Keratinocyte (primary cell): ENCODE measurements around the gene HCAR2. TPM values are rescaled to one million over a fixed set of nuclear protein-coding genes. Genes with fewer than 3 reads are reported as not detected.
A peak's percentile ranks its signal among the peaks of the same experiment; 100 is the strongest.
"Not testable (repeated sequence)": the region's sequence is repeated elsewhere in the genome, so short reads cannot be mapped to it uniquely, and the experiment has no call there.

Experiments used
- DNase-seq: peaks from one replicate; pipeline ENCODE4 v3.0.0-alpha.2; 2011; ENCODE audit warnings: low read depth, missing footprints, low spot score
- FAIRE-seq: peaks from 2 replicates; lab custom pipeline; 2011; peaks lifted over from hg19 to GRCh38; lab: Jason Lieb, UNC
- H2AFZ ChIP-seq: 2 replicates; pipeline ENCODE4 v1.6.0; 2012; ENCODE audit warnings: low read length, control low read depth, inconsistent platforms; ENCODE audit not compliant: control insufficient read depth
- H3K27ac ChIP-seq: 2 replicates; pipeline ENCODE4 v1.5.1; 2011; ENCODE audit warnings: low read length; ENCODE audit not compliant: control insufficient read depth, insufficient read depth
- H3K27me3 ChIP-seq: 3 replicates; pipeline ENCODE4 v1.6.0; 2011; ENCODE audit warnings: low read length; ENCODE audit not compliant: control insufficient read depth, insufficient read depth; ENCODE audit errors: extremely low read depth
- H3K36me3 ChIP-seq, 2 experiments: 2 replicates in 1 of 2; 3 replicates in 1 of 2; pipeline ENCODE4 v1.5.1; 2011; ENCODE audit warnings: low read length in 2 of 2, mild to moderate bottlenecking in 1 of 2; ENCODE audit not compliant: control insufficient read depth in 2 of 2, insufficient read depth in 2 of 2; ENCODE audit errors: extremely low read depth in 1 of 2
- H3K4me1 ChIP-seq: 3 replicates; pipeline ENCODE4 v1.5.1; 2011; ENCODE audit warnings: low read length; ENCODE audit not compliant: control insufficient read depth, insufficient read depth; ENCODE audit errors: extremely low read depth
- H3K4me2 ChIP-seq: 3 replicates; pipeline ENCODE4 v1.6.0; 2011; ENCODE audit warnings: low read depth, low read length; ENCODE audit not compliant: control insufficient read depth, insufficient read depth; ENCODE audit errors: extremely low read depth
- H3K4me3 ChIP-seq, 3 experiments: fragments of 200-600 bp in 1 of 3; sonication (generic) in 1 of 3; 2 replicates in 2 of 3; 3 replicates in 1 of 3; pipeline ENCODE4 v1.5.1; 2011 to 2016; ENCODE audit warnings: low read length in 3 of 3, mild to moderate bottlenecking in 3 of 3, control low read depth in 2 of 3, inconsistent platforms in 1 of 3, low read depth in 1 of 3, mixed read lengths in 1 of 3, mixed run types in 1 of 3, moderate library complexity in 1 of 3; ENCODE audit not compliant: control insufficient read depth in 2 of 3, insufficient read depth in 2 of 3; ENCODE audit errors: extremely low read depth in 1 of 3
- H3K79me2 ChIP-seq: 2 replicates; pipeline ENCODE4 v1.6.0; 2012; ENCODE audit warnings: low read length; ENCODE audit not compliant: control insufficient read depth, insufficient read depth
- H3K9ac ChIP-seq: 3 replicates; pipeline ENCODE4 v1.6.0; 2011; ENCODE audit warnings: low read length; ENCODE audit not compliant: control insufficient read depth, insufficient read depth; ENCODE audit errors: extremely low read depth
- H3K9me1 ChIP-seq: 3 replicates; pipeline ENCODE4 v1.6.0; 2011; ENCODE audit warnings: low read length; ENCODE audit not compliant: control insufficient read depth, insufficient read depth; ENCODE audit errors: extremely low read depth
- H3K9me3 ChIP-seq: 2 replicates; pipeline ENCODE4 v1.5.1; 2012; ENCODE audit warnings: low read depth, low read length; ENCODE audit not compliant: control insufficient read depth
- H4K20me1 ChIP-seq: 3 replicates; pipeline ENCODE4 v1.6.0; 2011; ENCODE audit warnings: low read length; ENCODE audit not compliant: control insufficient read depth, insufficient read depth; ENCODE audit errors: extremely low read depth
- CTCF ChIP-seq, 3 experiments: IDR thresholded peaks in 1 of 3; conservative IDR thresholded peaks in 1 of 3; optimal IDR thresholded peaks in 1 of 3; 2 replicates in 2 of 3; 3 replicates in 1 of 3; pipeline versions ENCODE3 to v1.5.1; 2011; ENCODE audit warnings: low read length in 3 of 3, mild to moderate bottlenecking in 3 of 3, moderate library complexity in 2 of 3, control low read depth in 1 of 3, inconsistent platforms in 1 of 3; ENCODE audit not compliant: insufficient read depth in 2 of 3; ENCODE audit errors: extremely low read depth in 1 of 3
- EZH2 ChIP-seq: IDR thresholded peaks from one replicate; pipeline ENCODE4 v1.6.1; 2012; ENCODE audit warnings: inconsistent platforms, mild to moderate bottlenecking, low read length, moderate library complexity
- dilution Hi-C: fragments of 300-500 bp; cut with MboI; formaldehyde crosslinking; loops from one replicate; pipeline ENCODE4 v1.7.0; 2020; ENCODE audit warnings: low sequenced_read_pairs; ENCODE audit not compliant: extremely low pct_ligation_motif_present
- polyA minus RNA-seq, 3 experiments: library from RNA; depleted of rRNA, polyadenylated mRNA; stranded (reverse); fragments of >200 nt; gene quantifications; 1 replicate in 1 of 3; 2 replicates in 1 of 3; 3 replicates in 1 of 3; pipeline ENCODE4 v1.2.3, GENCODE V29; 2011
- polyA plus RNA-seq, 5 experiments: library from polyadenylated mRNA; depleted of rRNA in 3 of 5; stranded (reverse) in 3 of 5; stranded (forward) in 1 of 5; unstranded in 1 of 5; fragments of >200 nt; gene quantifications; 1 replicate in 1 of 5; 2 replicates in 3 of 5; 3 replicates in 1 of 5; pipeline versions ENCODE4 v1.2.1 to v1.2.3, GENCODE V29; 2011 to 2012; ENCODE audit warnings: missing spikeins in 2 of 5, low read depth in 1 of 5, low replicate concordance in 1 of 5

Gene HCAR2
- polyA plus RNA-seq (8.8 to 30.1 TPM (median 18.3 TPM) in 3 replicates), polyA minus RNA-seq (10.9 to 46.7 TPM (median 20.8 TPM) in 3 replicates)
- 5.5 TPM for polyA plus RNA-seq (2011; ENCODE audit: low read depth)
- polyA plus RNA-seq (2011; cell fraction: cytosol; rRNA removed): 5.5 and 6.0 TPM in 2 replicates
- 55.9 and 66.7 TPM in 2 replicates for polyA plus RNA-seq (2011; cell fraction: nucleus; rRNA removed)
- 5.0 and 14.9 TPM in 2 replicates for polyA plus RNA-seq (2012; ENCODE audit: low replicate concordance)
- 2.7 TPM for polyA minus RNA-seq (2011; cell fraction: cytosol; rRNA and poly(A)+ RNA removed)
- 30.8 and 36.6 TPM in 2 replicates for polyA minus RNA-seq (2011; cell fraction: nucleus; rRNA and poly(A)+ RNA removed)

- Histone ChIP-seq H3K27ac (peak within 1 kb of the TSS; percentile 59), H3K4me1 (peaks cover 25% of the 10 kb centered on the region), H3K4me3 (peak within 1 kb of the TSS in 2 of 3 experiments; percentile 13 to 28), H3K9ac (peak within 1 kb of the TSS; percentile 64), H2AFZ (peak within 1 kb of the TSS; percentile 63), H3K4me2 (peak within 1 kb of the TSS; percentile 73)
- H3K27me3 ChIP-seq, H3K9me1 ChIP-seq, H3K9me3 ChIP-seq, dilution Hi-C loops, H4K20me1 ChIP-seq, H3K36me3 ChIP-seq, H3K79me2 ChIP-seq: not testable (repeated sequence)
- DNase-seq: peak; percentile 52
- FAIRE-seq: peak; percentile 83
These were observed at the start of gene HCAR2 for GRCh38 chr12:122702890-122703611. Gene HCAR2 (minus strand): TSS chr12:122703357. CDS start chr12:122703283, 74 bp downstream.

GRCh38 chr12:122752464-122753318, 49.5 kb upstream of the HCAR2 start, which contains the start of gene DENR:
Gene DENR (plus strand): TSS chr12:122752824. CDS start chr12:122753702, 878 bp downstream.
- dilution Hi-C loops: loop anchor here (10.0 kb wide), 1 partner anchor 118 kb away; no protein-coding TSS in a partner anchor
- Histone ChIP-seq H3K4me1 (peaks cover 11% of the 10 kb centered on the region), H3K36me3 (peaks cover 3 to 28% of the 10 kb centered on the region in 2 experiments), H3K9me1 (peaks cover 2% of the 10 kb centered on the region), H3K27me3 (no peaks in the 10 kb centered on the region), H2AFZ (peak within 1 kb of the TSS; percentile 80), H3K27ac (peak within 1 kb of the TSS; percentile 89), H3K4me2 (peak within 1 kb of the TSS; percentile 94), H3K9me3 (no peaks in the 10 kb centered on the region), H3K4me3 (peak within 1 kb of the TSS; percentile 82 to 88 (median 83)), H3K79me2 (peaks cover 46% of the 10 kb centered on the region), H4K20me1 (no peaks in the 10 kb centered on the region), H3K9ac (peak within 1 kb of the TSS; percentile 92)
- DNase-seq (peak; percentile 99), FAIRE-seq (peak; percentile 90)
- no peak for TF ChIP-seq EZH2
- peak; percentile 88 to 95 (median 91) for TF ChIP-seq CTCF (optimal IDR thresholded peaks at IDR 0.05 in 1 of 3, IDR thresholded peaks at IDR 0.05 in 1 of 3, conservative IDR thresholded peaks at IDR 0.05 in 1 of 3; ENCODE audit: extremely low read depth in 1 of 3, insufficient read depth in 2 of 3, low read length in 3 of 3)

DNA sequence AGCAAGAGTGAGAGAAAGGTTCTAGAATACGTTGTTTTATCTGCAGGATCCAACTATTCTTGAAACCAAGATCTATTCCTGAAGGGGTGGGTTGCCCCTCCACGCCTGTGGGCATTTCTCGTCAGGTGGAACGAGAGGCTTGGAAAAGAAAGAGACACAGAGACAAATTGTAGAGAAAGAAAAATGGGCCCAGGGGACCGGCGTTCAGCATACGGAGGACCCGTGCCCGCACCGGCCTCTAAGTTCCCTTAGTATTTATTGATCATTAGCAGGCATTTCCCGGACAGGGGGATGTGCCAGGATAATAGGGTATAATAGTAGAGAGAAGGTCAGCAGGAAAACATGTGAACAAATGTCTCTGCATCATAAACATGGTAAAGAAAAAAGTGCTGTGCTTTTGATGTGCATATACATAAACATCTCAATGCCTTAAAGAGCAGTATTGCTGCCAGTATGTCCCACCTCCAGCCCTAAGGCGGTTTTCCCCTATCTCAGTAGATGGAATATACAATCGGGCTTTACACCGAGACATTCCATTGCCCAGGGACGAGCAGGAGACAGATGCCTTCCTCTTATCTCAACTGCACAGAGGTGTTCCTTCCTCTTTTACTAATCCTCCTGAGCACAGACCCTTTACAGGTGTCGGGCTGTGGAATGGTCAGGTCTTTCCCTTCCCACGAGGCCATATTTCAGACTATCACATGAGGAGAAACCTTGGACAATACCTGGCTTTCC, 47.8 kb upstream of the HCAR2 start:
- not testable (repeated sequence) for H2AFZ ChIP-seq

More for the DNA sequence above, 47.8 kb upstream of the HCAR2 start:
- not testable (repeated sequence) for H3K27me3 ChIP-seq, H4K20me1 ChIP-seq, DNase-seq, H3K9me3 ChIP-seq, H3K27ac ChIP-seq, H3K4me3 ChIP-seq, H3K4me2 ChIP-seq, FAIRE-seq, H3K9me1 ChIP-seq, H3K9ac ChIP-seq
- H3K79me2 ChIP-seq: peaks cover 31% of the 10 kb centered on the region
- dilution Hi-C loops: loop anchor here (10.0 kb wide), 1 partner anchor 116 kb away; no protein-coding TSS in a partner anchor
- peaks cover 2 to 18% of the 10 kb centered on the region in 2 experiments for H3K36me3 ChIP-seq
- H3K4me1 ChIP-seq: peaks cover 13% of the 10 kb centered on the region
